Measurements from ENCODE around the gene ECT2.

ECT2 gene

GRCh38 chr3:172704001-172704400 lies 46.5 kb upstream of the ECT2 start:
- TF ChIP-seq CTCF (IDR thresholded peaks at IDR 0.05; ENCODE audit: borderline replicate concordance, extremely low read depth, low read length, poor library complexity, severe bottlenecking), result no peak
- TF ChIP-seq EZH2 (IDR thresholded peaks at IDR 0.05; ENCODE audit: borderline replicate concordance, low read depth, low read length, severe bottlenecking), result no peak

GRCh38 chr3:172705170-172705569 lies 45.4 kb upstream of the ECT2 start:
- Histone ChIP-seq H3K4me2 (ENCODE audit: insufficient read depth, low read length) (no peak overlapping the region), H2AFZ (ENCODE audit: low read depth, low read length) (no peak overlapping the region), H3K4me3 (ENCODE audit: low read depth in 1 of 2, low read length in 2 of 2) (no peak overlapping the region), H4K20me1 (ENCODE audit: insufficient read depth, low read length) (no peaks in the 10 kb centered on the region), H3K9ac (ENCODE audit: low read depth, low read length) (no peak overlapping the region), H3K27ac (ENCODE audit: low read length) (no peak overlapping the region), H3K36me3 (ENCODE audit: insufficient read depth, low read length) (no peaks in the 10 kb centered on the region), H3K4me1 (ENCODE audit: insufficient read depth, low read length) (peaks cover 16% of the 10 kb centered on the region), H3K27me3 (ENCODE audit: insufficient read depth, low read length, poor library complexity) (peaks cover 8% of the 10 kb centered on the region), H3K79me2 (ENCODE audit: insufficient read depth, low read length) (no peaks in the 10 kb centered on the region), H3K9me3 (ENCODE audit: insufficient read depth, low read length, severe bottlenecking) (no peaks in the 10 kb centered on the region)
- TF ChIP-seq CTCF (IDR thresholded peaks at IDR 0.05; ENCODE audit: borderline replicate concordance, extremely low read depth, low read length, poor library complexity, severe bottlenecking), result no peak
- no peak for TF ChIP-seq EZH2 (IDR thresholded peaks at IDR 0.05; ENCODE audit: borderline replicate concordance, low read depth, low read length, severe bottlenecking)
- no peak for DNase-seq
- ATAC-seq (ENCODE audit: insufficient read depth, low read depth), result no peak

More at GRCh38 chr3:172704001-172704400, 46.5 kb upstream of the ECT2 start:
- no peak for ATAC-seq (ENCODE audit: insufficient read depth, low read depth)
- Histone ChIP-seq H3K4me2 (ENCODE audit: insufficient read depth, low read length) (no peak overlapping the region), H4K20me1 (ENCODE audit: insufficient read depth, low read length) (no peaks in the 10 kb centered on the region), H3K9ac (ENCODE audit: low read depth, low read length) (no peak overlapping the region), H3K36me3 (ENCODE audit: insufficient read depth, low read length) (no peaks in the 10 kb centered on the region), H3K27me3 (ENCODE audit: insufficient read depth, low read length, poor library complexity) (no peaks in the 10 kb centered on the region), H3K9me3 (ENCODE audit: insufficient read depth, low read length, severe bottlenecking) (no peaks in the 10 kb centered on the region), H3K4me3 (ENCODE audit: low read depth in 1 of 2, low read length in 2 of 2) (no peak overlapping the region), H3K4me1 (ENCODE audit: insufficient read depth, low read length) (peaks cover 4% of the 10 kb centered on the region; the same call in 1 of the 2 replicates), H3K27ac (ENCODE audit: low read length) (no peak overlapping the region), H3K79me2 (ENCODE audit: insufficient read depth, low read length) (no peaks in the 10 kb centered on the region), H2AFZ (ENCODE audit: low read depth, low read length) (no peak overlapping the region)
- DNase-seq, result no peak

- H4K20me1 ChIP-seq (ENCODE audit: insufficient read depth, low read length), result no peaks in the 10 kb centered on the region
- peaks cover 25% of the 10 kb centered on the region for H3K4me1 ChIP-seq (ENCODE audit: insufficient read depth, low read length)
- no peak for DNase-seq
- no peak for ATAC-seq (ENCODE audit: insufficient read depth, low read depth)
- no peak overlapping the region for H3K4me3 ChIP-seq (ENCODE audit: low read depth in 1 of 2, low read length in 2 of 2)
- TF ChIP-seq CTCF (IDR thresholded peaks at IDR 0.05; ENCODE audit: borderline replicate concordance, extremely low read depth, low read length, poor library complexity, severe bottlenecking) (no peak), EZH2 (IDR thresholded peaks at IDR 0.05; ENCODE audit: borderline replicate concordance, low read depth, low read length, severe bottlenecking) (no peak)
- H2AFZ ChIP-seq (ENCODE audit: low read depth, low read length), result no peak overlapping the region
- H3K9me3 ChIP-seq (ENCODE audit: insufficient read depth, low read length, severe bottlenecking), result no peaks in the 10 kb centered on the region
- H3K79me2 ChIP-seq (ENCODE audit: insufficient read depth, low read length), result no peaks in the 10 kb centered on the region
- no peak overlapping the region for H3K4me2 ChIP-seq (ENCODE audit: insufficient read depth, low read length)
- no peak overlapping the region for H3K9ac ChIP-seq (ENCODE audit: low read depth, low read length)
- H3K27me3 ChIP-seq (ENCODE audit: insufficient read depth, low read length, poor library complexity), result peaks cover 16% of the 10 kb centered on the region
- no peak overlapping the region for H3K27ac ChIP-seq (ENCODE audit: low read length)
- no peaks in the 10 kb centered on the region for H3K36me3 ChIP-seq (ENCODE audit: insufficient read depth, low read length)
Observed at GRCh38 chr3:172707030-172707429, 43.5 kb upstream of the ECT2 start.

GRCh38 chr3:172707967-172708366 lies 42.6 kb upstream of the ECT2 start:
- H3K4me2 ChIP-seq (ENCODE audit: insufficient read depth, low read length), result no peak overlapping the region
- no peaks in the 10 kb centered on the region for H4K20me1 ChIP-seq (ENCODE audit: insufficient read depth, low read length)
- no peaks in the 10 kb centered on the region for H3K36me3 ChIP-seq (ENCODE audit: insufficient read depth, low read length)
- no peak overlapping the region for H3K27ac ChIP-seq (ENCODE audit: low read length)
- H3K9me3 ChIP-seq (ENCODE audit: insufficient read depth, low read length, severe bottlenecking), result no peaks in the 10 kb centered on the region
- peaks cover 16% of the 10 kb centered on the region for H3K27me3 ChIP-seq (ENCODE audit: insufficient read depth, low read length, poor library complexity)
- TF ChIP-seq CTCF (IDR thresholded peaks at IDR 0.05; ENCODE audit: borderline replicate concordance, extremely low read depth, low read length, poor library complexity, severe bottlenecking) (no peak), EZH2 (IDR thresholded peaks at IDR 0.05; ENCODE audit: borderline replicate concordance, low read depth, low read length, severe bottlenecking) (no peak)
- no peak overlapping the region for H2AFZ ChIP-seq (ENCODE audit: low read depth, low read length)
- H3K4me1 ChIP-seq (ENCODE audit: insufficient read depth, low read length), result peaks cover 25% of the 10 kb centered on the region
- no peak overlapping the region for H3K4me3 ChIP-seq (ENCODE audit: low read depth in 1 of 2, low read length in 2 of 2)
- no peak for DNase-seq
- no peak for ATAC-seq (ENCODE audit: insufficient read depth, low read depth)
- H3K9ac ChIP-seq (ENCODE audit: low read depth, low read length), result no peak overlapping the region
- no peaks in the 10 kb centered on the region for H3K79me2 ChIP-seq (ENCODE audit: insufficient read depth, low read length)
